Measurements from ENCODE around the gene CLSTN2.

The CLSTN2 gene

DNA sequence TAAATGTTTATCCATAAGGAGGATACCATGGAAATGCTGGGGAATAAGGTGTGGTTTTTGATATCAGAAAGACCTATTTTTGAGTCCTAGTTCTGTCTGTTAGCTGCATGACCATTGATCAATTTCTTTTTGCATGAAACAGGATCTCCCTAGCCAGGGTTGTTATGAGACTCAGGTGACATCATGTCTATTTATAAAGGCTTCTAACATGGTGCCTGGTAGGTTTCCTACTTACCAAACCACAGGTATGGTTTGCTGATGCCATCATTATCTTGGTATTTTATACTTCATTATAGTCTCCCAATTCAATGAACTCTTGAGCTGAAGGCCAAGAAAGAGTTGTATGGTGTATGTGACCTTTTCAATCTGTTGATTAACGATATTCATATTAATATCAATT is 144.0 kb downstream of the CLSTN2 start:
- ChIA-PET CTCF (no interaction called here), POLR2A (no interaction called here)
- Histone ChIP-seq H3K27ac (ENCODE audit: extremely low read depth, low read depth, low read length) (no peak overlapping the region), H3K4me3 (ENCODE audit: low read depth, low read length) (no peak overlapping the region), H3K9me3 (ENCODE audit: control insufficient read depth, insufficient read depth, low read depth, low read length) (no peaks in the 10 kb centered on the region), H3K36me3 (ENCODE audit: control insufficient read depth in 2 of 2, insufficient read depth in 1 of 2, low read length in 2 of 2) (no peaks in the 10 kb centered on the region), H3K4me1 (ENCODE audit: control insufficient read depth, insufficient read depth, low read length) (no peaks in the 10 kb centered on the region)
- no peak for TF ChIP-seq ZNF768 (tag by site-specific recombination; IDR thresholded peaks at IDR 0.05)
- no peak for TF ChIP-seq ZNF561 (tag by site-specific recombination; IDR thresholded peaks at IDR 0.05; ENCODE audit: borderline replicate concordance)
- TF ChIP-seq ZNF391 (tag by site-specific recombination; IDR thresholded peaks at IDR 0.05; ENCODE audit: borderline replicate concordance, low read depth) = no peak
- TF ChIP-seq, protein P1, sequence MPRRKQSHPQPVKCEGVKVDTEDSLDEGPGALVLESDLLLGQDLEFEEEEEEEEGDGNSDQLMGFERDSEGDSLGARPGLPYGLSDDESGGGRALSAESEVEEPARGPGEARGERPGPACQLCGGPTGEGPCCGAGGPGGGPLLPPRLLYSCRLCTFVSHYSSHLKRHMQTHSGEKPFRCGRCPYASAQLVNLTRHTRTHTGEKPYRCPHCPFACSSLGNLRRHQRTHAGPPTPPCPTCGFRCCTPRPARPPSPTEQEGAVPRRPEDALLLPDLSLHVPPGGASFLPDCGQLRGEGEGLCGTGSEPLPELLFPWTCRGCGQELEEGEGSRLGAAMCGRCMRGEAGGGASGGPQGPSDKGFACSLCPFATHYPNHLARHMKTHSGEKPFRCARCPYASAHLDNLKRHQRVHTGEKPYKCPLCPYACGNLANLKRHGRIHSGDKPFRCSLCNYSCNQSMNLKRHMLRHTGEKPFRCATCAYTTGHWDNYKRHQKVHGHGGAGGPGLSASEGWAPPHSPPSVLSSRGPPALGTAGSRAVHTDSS (tag by site-specific recombination; IDR thresholded peaks at IDR 0.05) = no peak
- TF ChIP-seq ZNF626 (tag by site-specific recombination; IDR thresholded peaks at IDR 0.05) = no peak
- TF ChIP-seq, protein P2, sequence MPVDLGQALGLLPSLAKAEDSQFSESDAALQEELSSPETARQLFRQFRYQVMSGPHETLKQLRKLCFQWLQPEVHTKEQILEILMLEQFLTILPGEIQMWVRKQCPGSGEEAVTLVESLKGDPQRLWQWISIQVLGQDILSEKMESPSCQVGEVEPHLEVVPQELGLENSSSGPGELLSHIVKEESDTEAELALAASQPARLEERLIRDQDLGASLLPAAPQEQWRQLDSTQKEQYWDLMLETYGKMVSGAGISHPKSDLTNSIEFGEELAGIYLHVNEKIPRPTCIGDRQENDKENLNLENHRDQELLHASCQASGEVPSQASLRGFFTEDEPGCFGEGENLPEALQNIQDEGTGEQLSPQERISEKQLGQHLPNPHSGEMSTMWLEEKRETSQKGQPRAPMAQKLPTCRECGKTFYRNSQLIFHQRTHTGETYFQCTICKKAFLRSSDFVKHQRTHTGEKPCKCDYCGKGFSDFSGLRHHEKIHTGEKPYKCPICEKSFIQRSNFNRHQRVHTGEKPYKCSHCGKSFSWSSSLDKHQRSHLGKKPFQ (tag by site-specific recombination; IDR thresholded peaks at IDR 0.05) = no peak
- no peak for TF ChIP-seq ZNF132 (tag by site-specific recombination; IDR thresholded peaks at IDR 0.05; ENCODE audit: borderline replicate concordance)
- no peak for TF ChIP-seq ZNF623 (tag by site-specific recombination; IDR thresholded peaks at IDR 0.05)
- TF ChIP-seq, protein P3, sequence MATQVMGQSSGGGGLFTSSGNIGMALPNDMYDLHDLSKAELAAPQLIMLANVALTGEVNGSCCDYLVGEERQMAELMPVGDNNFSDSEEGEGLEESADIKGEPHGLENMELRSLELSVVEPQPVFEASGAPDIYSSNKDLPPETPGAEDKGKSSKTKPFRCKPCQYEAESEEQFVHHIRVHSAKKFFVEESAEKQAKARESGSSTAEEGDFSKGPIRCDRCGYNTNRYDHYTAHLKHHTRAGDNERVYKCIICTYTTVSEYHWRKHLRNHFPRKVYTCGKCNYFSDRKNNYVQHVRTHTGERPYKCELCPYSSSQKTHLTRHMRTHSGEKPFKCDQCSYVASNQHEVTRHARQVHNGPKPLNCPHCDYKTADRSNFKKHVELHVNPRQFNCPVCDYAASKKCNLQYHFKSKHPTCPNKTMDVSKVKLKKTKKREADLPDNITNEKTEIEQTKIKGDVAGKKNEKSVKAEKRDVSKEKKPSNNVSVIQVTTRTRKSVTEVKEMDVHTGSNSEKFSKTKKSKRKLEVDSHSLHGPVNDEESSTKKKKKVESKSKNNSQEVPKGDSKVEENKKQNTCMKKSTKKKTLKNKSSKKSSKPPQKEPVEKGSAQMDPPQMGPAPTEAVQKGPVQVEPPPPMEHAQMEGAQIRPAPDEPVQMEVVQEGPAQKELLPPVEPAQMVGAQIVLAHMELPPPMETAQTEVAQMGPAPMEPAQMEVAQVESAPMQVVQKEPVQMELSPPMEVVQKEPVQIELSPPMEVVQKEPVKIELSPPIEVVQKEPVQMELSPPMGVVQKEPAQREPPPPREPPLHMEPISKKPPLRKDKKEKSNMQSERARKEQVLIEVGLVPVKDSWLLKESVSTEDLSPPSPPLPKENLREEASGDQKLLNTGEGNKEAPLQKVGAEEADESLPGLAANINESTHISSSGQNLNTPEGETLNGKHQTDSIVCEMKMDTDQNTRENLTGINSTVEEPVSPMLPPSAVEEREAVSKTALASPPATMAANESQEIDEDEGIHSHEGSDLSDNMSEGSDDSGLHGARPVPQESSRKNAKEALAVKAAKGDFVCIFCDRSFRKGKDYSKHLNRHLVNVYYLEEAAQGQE (tag by site-specific recombination; IDR thresholded peaks at IDR 0.05) = no peak
- TF ChIP-seq ZNF19 (tag by site-specific recombination; IDR thresholded peaks at IDR 0.05; ENCODE audit: low read depth) = no peak
- TF ChIP-seq ZNF501 (tag by site-specific recombination; IDR thresholded peaks at IDR 0.05) = no peak
- TF ChIP-seq SALL2 (tag by site-specific recombination; IDR thresholded peaks at IDR 0.05; ENCODE audit: borderline replicate concordance) = no peak
- TF ChIP-seq, protein P4, sequence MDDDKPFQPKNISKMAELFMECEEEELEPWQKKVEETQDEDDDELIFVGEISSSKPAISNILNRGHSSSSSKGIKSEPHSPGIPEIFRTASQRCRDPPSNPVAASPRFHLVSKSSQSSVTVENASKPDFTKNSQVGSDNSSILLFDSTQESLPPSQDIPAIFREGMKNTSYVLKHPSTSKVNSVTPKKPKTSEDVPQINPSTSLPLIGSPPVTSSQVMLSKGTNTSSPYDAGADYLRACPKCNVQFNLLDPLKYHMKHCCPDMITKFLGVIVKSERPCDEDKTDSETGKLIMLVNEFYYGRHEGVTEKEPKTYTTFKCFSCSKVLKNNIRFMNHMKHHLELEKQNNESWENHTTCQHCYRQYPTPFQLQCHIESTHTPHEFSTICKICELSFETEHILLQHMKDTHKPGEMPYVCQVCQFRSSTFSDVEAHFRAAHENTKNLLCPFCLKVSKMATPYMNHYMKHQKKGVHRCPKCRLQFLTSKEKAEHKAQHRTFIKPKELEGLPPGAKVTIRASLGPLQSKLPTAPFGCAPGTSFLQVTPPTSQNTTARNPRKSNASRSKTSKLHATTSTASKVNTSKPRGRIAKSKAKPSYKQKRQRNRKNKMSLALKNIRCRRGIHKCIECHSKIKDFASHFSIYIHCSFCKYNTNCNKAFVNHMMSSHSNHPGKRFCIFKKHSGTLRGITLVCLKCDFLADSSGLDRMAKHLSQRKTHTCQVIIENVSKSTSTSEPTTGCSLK (tag by site-specific recombination; IDR thresholded peaks at IDR 0.05) = no peak
- TF ChIP-seq ZNF248 (tag by site-specific recombination; IDR thresholded peaks at IDR 0.05) = no peak
- TF ChIP-seq ZNF558 (tag by site-specific recombination; IDR thresholded peaks at IDR 0.05) = no peak
- TF ChIP-seq GFI1B (tag by site-specific recombination; IDR thresholded peaks at IDR 0.05) = no peak
- no peak for TF ChIP-seq PRDM1 (tag by site-specific recombination; IDR thresholded peaks at IDR 0.05)

DNA sequence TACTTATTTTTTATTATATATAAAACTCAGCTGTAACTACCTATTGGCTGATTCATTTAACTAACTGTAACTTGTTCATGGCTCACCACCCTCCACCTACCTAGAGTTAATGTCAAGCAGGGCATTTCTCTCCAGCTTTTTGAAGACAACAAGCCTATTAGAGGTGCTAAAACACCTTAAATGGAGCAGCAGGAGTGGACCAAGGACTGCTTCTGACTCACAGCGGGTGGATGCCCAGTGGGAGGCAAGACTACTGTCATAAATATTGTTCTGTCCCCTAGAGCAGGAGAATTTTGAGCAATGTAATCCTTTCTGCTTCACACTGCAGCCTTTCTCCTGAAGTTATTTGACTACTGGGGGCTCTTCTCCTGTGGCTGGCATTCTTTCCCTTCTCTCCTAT is 146.9 kb downstream of the CLSTN2 start:
- no peaks in the 10 kb centered on the region for H3K9me3 ChIP-seq (ENCODE audit: control insufficient read depth, insufficient read depth, low read depth, low read length)
- ChIA-PET CTCF (no interaction called here), POLR2A (no interaction called here)
- H3K27ac ChIP-seq (ENCODE audit: extremely low read depth, low read depth, low read length) = no peak overlapping the region
- H3K4me1 ChIP-seq (ENCODE audit: control insufficient read depth, insufficient read depth, low read length) = no peaks in the 10 kb centered on the region
- no peak overlapping the region for H3K4me3 ChIP-seq (ENCODE audit: low read depth, low read length)
- H3K36me3 ChIP-seq (ENCODE audit: control insufficient read depth in 2 of 2, insufficient read depth in 1 of 2, low read length in 2 of 2) = no peaks in the 10 kb centered on the region
- TF ChIP-seq GLIS1 (tag by site-specific recombination; IDR thresholded peaks at IDR 0.05) (peak; percentile 55), ZNF175 (tag by site-specific recombination; IDR thresholded peaks at IDR 0.05) (no peak)

Data from HEK293 (cell line).